ENCODE results near the gene MTAP. TPM values are rescaled to one million over a fixed set of nuclear protein-coding genes. Genes with fewer than 3 reads are reported as not detected.

MTAP gene
- polyA plus RNA-seq (2012; ENCODE audit: insufficient read depth, insufficient read length): not detected

GRCh38 chr9:21802418-21803000, at the start of gene MTAP:
Gene MTAP, plus strand, starts transcription at chr9:21802636. Its CDS starts 113 bp downstream, at chr9:21802749.
- no peak within 1 kb of the TSS for H3K4me3 ChIP-seq (ENCODE audit: low read length)
- no peak for DNase-seq (ENCODE audit: low read depth, low spot score)

- DNase-seq (ENCODE audit: low read depth, low spot score): no peak
Observed at GRCh38 chr9:21753523-21753922, 48.9 kb upstream of the MTAP start.

GRCh38 chr9:21754741-21755140, 47.7 kb upstream of the MTAP start:
- no peak for DNase-seq (ENCODE audit: low read depth, low spot score)
- H3K4me3 ChIP-seq (ENCODE audit: low read length): no peak overlapping the region

More at GRCh38 chr9:21753523-21753922, 48.9 kb upstream of the MTAP start:
- H3K4me3 ChIP-seq (ENCODE audit: low read length): no peak overlapping the region

GRCh38 chr9:21758540-21758939, 43.9 kb upstream of the MTAP start:
- H3K4me3 ChIP-seq (ENCODE audit: low read length): no peak overlapping the region
- DNase-seq (ENCODE audit: low read depth, low spot score): no peak

- no peak for DNase-seq (ENCODE audit: low read depth, low spot score)
- H3K4me3 ChIP-seq (ENCODE audit: low read length): no peak overlapping the region
Observed at GRCh38 chr9:21761309-21761901, 41.0 kb upstream of the MTAP start.

GRCh38 chr9:21762064-21762463, 40.4 kb upstream of the MTAP start:
- no peak for DNase-seq (ENCODE audit: low read depth, low spot score)
- no peak overlapping the region for H3K4me3 ChIP-seq (ENCODE audit: low read length)

- no peak for DNase-seq (ENCODE audit: low read depth, low spot score)
- H3K4me3 ChIP-seq (ENCODE audit: low read length): no peak overlapping the region
Observed at GRCh38 chr9:21764846-21765245, 37.6 kb upstream of the MTAP start.

GRCh38 chr9:21766096-21766495, 36.3 kb upstream of the MTAP start:
- no peak for DNase-seq (ENCODE audit: low read depth, low spot score)
- H3K4me3 ChIP-seq (ENCODE audit: low read length): no peak overlapping the region

GRCh38 chr9:21770871-21771560, 31.4 kb upstream of the MTAP start:
- no peak overlapping the region for H3K4me3 ChIP-seq (ENCODE audit: low read length)
- DNase-seq (ENCODE audit: low read depth, low spot score): no peak

- no peak for DNase-seq (ENCODE audit: low read depth, low spot score)
- no peak overlapping the region for H3K4me3 ChIP-seq (ENCODE audit: low read length)
Observed at GRCh38 chr9:21777701-21778100, 24.7 kb upstream of the MTAP start.

- H3K4me3 ChIP-seq (ENCODE audit: low read length): no peak overlapping the region
- DNase-seq (ENCODE audit: low read depth, low spot score): no peak
Observed at GRCh38 chr9:21778304-21778703, 24.1 kb upstream of the MTAP start.

GRCh38 chr9:21779397-21779796, 23.0 kb upstream of the MTAP start:
- DNase-seq (ENCODE audit: low read depth, low spot score): no peak
- no peak overlapping the region for H3K4me3 ChIP-seq (ENCODE audit: low read length)

- H3K4me3 ChIP-seq (ENCODE audit: low read length): no peak overlapping the region
- DNase-seq (ENCODE audit: low read depth, low spot score): no peak
Observed at GRCh38 chr9:21781656-21782055, 20.8 kb upstream of the MTAP start.

- DNase-seq (ENCODE audit: low read depth, low spot score): no peak
Observed at GRCh38 chr9:21782205-21782604, 20.2 kb upstream of the MTAP start.

GRCh38 chr9:21788752-21789151, 13.7 kb upstream of the MTAP start:
- no peak for DNase-seq (ENCODE audit: low read depth, low spot score)

More at GRCh38 chr9:21782205-21782604, 20.2 kb upstream of the MTAP start:
- H3K4me3 ChIP-seq (ENCODE audit: low read length): no peak overlapping the region

GRCh38 chr9:21789541-21790037, 12.8 kb upstream of the MTAP start:
- H3K4me3 ChIP-seq (ENCODE audit: low read length): no peak overlapping the region
- DNase-seq (ENCODE audit: low read depth, low spot score): no peak

More at GRCh38 chr9:21788752-21789151, 13.7 kb upstream of the MTAP start:
- H3K4me3 ChIP-seq (ENCODE audit: low read length): no peak overlapping the region

- H3K4me3 ChIP-seq (ENCODE audit: low read length): no peak overlapping the region
- no peak for DNase-seq (ENCODE audit: low read depth, low spot score)
Observed at GRCh38 chr9:21795483-21795882, 7.0 kb upstream of the MTAP start.

GRCh38 chr9:21796768-21797167, 5.7 kb upstream of the MTAP start:
- no peak for DNase-seq (ENCODE audit: low read depth, low spot score)
- no peak overlapping the region for H3K4me3 ChIP-seq (ENCODE audit: low read length)

GRCh38 chr9:21800931-21801682, 1.3 kb upstream of the MTAP start:
- H3K4me3 ChIP-seq (ENCODE audit: low read length): no peak overlapping the region
- DNase-seq (ENCODE audit: low read depth, low spot score): no peak
